ENCODE results near the gene TTC39C.

- TF ChIP-seq, protein P1, sequence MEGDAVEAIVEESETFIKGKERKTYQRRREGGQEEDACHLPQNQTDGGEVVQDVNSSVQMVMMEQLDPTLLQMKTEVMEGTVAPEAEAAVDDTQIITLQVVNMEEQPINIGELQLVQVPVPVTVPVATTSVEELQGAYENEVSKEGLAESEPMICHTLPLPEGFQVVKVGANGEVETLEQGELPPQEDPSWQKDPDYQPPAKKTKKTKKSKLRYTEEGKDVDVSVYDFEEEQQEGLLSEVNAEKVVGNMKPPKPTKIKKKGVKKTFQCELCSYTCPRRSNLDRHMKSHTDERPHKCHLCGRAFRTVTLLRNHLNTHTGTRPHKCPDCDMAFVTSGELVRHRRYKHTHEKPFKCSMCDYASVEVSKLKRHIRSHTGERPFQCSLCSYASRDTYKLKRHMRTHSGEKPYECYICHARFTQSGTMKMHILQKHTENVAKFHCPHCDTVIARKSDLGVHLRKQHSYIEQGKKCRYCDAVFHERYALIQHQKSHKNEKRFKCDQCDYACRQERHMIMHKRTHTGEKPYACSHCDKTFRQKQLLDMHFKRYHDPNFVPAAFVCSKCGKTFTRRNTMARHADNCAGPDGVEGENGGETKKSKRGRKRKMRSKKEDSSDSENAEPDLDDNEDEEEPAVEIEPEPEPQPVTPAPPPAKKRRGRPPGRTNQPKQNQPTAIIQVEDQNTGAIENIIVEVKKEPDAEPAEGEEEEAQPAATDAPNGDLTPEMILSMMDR (IDR thresholded peaks at IDR 0.05): no peak
- TF ChIP-seq POLR2A (IDR thresholded peaks at IDR 0.05): no peak
Observed at GRCh38 chr18:24031318-24031717, 16.8 kb downstream of the TTC39C start.

Data from esophagus squamous epithelium (tissue), 4 donors.